K562 (cell line): ENCODE results near the gene PREP. TPM values are rescaled to one million over a fixed set of nuclear protein-coding genes. Genes with fewer than 3 reads are reported as not detected.

Experiments used
- ATAC-seq: fragments of 200-7000 bp; cut with Tn5 transposase; 3 replicates; pipeline ENCODE4 v1.9.1; 2020; ENCODE audit warnings: moderate library complexity
- BruUV-seq: library from RNA; stranded (reverse); fragments of 400-500 nt; replicated peaks from 2 replicates; lab custom pipeline; 2021; lab: Mats Ljungman, UMichigan
- CTCF ChIA-PET: fragments of 300-600 bp; formaldehyde crosslinking; extraction: SDS; loops from one replicate; lab custom pipeline; 2021; ENCODE audit warnings: low intra/inter-chr PET ratio; lab: Yijun Ruan, JAX
- POLR2A ChIA-PET: fragments of 300-600, 350-650 bp; sonication (Branson Sonifier 250); formaldehyde crosslinking; extraction: SDS; loops from one replicate; lab custom pipeline; 2021; ENCODE audit warnings: antibody characterized with exemption, inconsistent platforms; lab: Yijun Ruan, JAX
- DNase-seq, 4 experiments: peaks; one replicate each; pipeline versions ENCODE4 v3.0.0 to v3.0.0-alpha.2; 2011 to 2018; ENCODE audit warnings: low spot score in 3 of 4, mixed read lengths in 3 of 4; ENCODE audit errors: extremely low read depth in 1 of 4
- FAIRE-seq: peaks from 2 replicates; lab custom pipeline; 2011; peaks lifted over from hg19 to GRCh38; lab: Jason Lieb, UNC
- H2AFZ ChIP-seq: 2 replicates; pipeline ENCODE4 v1.6.0; 2011; ENCODE audit warnings: low read depth, low read length, control low read depth, inconsistent platforms
- H3K27ac ChIP-seq: fragments of 200-600 bp; 3 replicates; pipeline ENCODE4 v1.8.0; 2011; ENCODE audit warnings: low read depth, mild to moderate bottlenecking, control low read depth, inconsistent platforms, low read length, moderate library complexity, mixed read lengths; ENCODE audit errors: extremely low read depth
- H3K27me3 ChIP-seq, 2 experiments: fragments of 300-600 bp in 1 of 2; 2 replicates in 1 of 2; 3 replicates in 1 of 2; pipeline versions ENCODE4 v1.6.0 to v1.8.0; 2011; ENCODE audit warnings: inconsistent platforms in 2 of 2, low read length in 2 of 2, mild to moderate bottlenecking in 1 of 2, mixed read lengths in 1 of 2, moderate library complexity in 1 of 2; ENCODE audit not compliant: control insufficient read depth in 2 of 2, insufficient read depth in 2 of 2
- H3K36me3 ChIP-seq: fragments of 300-600 bp; 3 replicates; pipeline ENCODE4 v1.8.0; 2011; ENCODE audit warnings: mild to moderate bottlenecking, low read length, inconsistent platforms; ENCODE audit not compliant: control insufficient read depth, insufficient read depth
- H3K4me1 ChIP-seq, 2 experiments: fragments of 200-600 bp in 1 of 2; replicated peaks in 1 of 2; 2 replicates in 1 of 2; 3 replicates in 1 of 2; pipeline versions ENCODE4 v1.5.1 to v1.8.0; 2011; ENCODE audit warnings: inconsistent platforms in 2 of 2, low read length in 2 of 2, mild to moderate bottlenecking in 1 of 2, mixed read lengths in 1 of 2, moderate library complexity in 1 of 2; ENCODE audit not compliant: control insufficient read depth in 2 of 2, insufficient read depth in 2 of 2
- H3K4me2 ChIP-seq: 2 replicates; pipeline ENCODE4 v1.6.1; 2011; ENCODE audit warnings: low read length, control low read depth, inconsistent platforms, mixed read lengths; ENCODE audit not compliant: insufficient read depth
- H3K4me3 ChIP-seq: fragments of 200-600 bp; sonication (generic), shearing (Covaris generic); 2 replicates; pipeline ENCODE4 v1.5.1; 2016; ENCODE audit warnings: control low read depth, inconsistent platforms
- H3K79me2 ChIP-seq: fragments of 200-600 bp; 3 replicates; pipeline ENCODE4 v1.8.0; 2011; ENCODE audit warnings: low read length, inconsistent platforms; ENCODE audit not compliant: control insufficient read depth, insufficient read depth
- H3K9ac ChIP-seq, 2 experiments: 2 replicates each; pipeline versions ENCODE4 v1.6.0 to v1.6.1; 2011; ENCODE audit warnings: low read depth in 2 of 2, low read length in 2 of 2, control low read depth in 1 of 2, inconsistent platforms in 1 of 2, mild to moderate bottlenecking in 1 of 2, mixed read lengths in 1 of 2; ENCODE audit not compliant: insufficient read depth in 1 of 2
- H3K9me1 ChIP-seq: one replicate; pipeline ENCODE4 v1.6.0; 2011; ENCODE audit warnings: inconsistent platforms, mild to moderate bottlenecking, low read length, moderate library complexity; ENCODE audit not compliant: control insufficient read depth, insufficient read depth
- H3K9me3 ChIP-seq: replicated peaks from 2 replicates; pipeline ENCODE4 v1.5.1; 2011; ENCODE audit warnings: low read depth, low read length, inconsistent platforms; ENCODE audit not compliant: control insufficient read depth, insufficient read depth
- H4K20me1 ChIP-seq: replicated peaks from 2 replicates; pipeline ENCODE4 v1.6.1; 2011; ENCODE audit warnings: low read length, inconsistent platforms, mixed read lengths; ENCODE audit not compliant: control insufficient read depth, insufficient read depth
- BDP1 ChIP-seq: IDR thresholded peaks from 3 replicates; pipeline ENCODE4 v1.6.1; 2011; ENCODE audit not compliant: insufficient read length, insufficient read depth
- CEBPB ChIP-seq: fragments of 450-650 bp; IDR thresholded peaks from 2 replicates; pipeline ENCODE4 v1.6.1; 2016; ENCODE audit warnings: missing genetic modification characterization, missing compliant biosample characterization
- CEBPG ChIP-seq, 3 experiments: fragments of 200-800 bp in 1 of 3; sonication (Bioruptor generic) in 1 of 3; sonication (generic) in 1 of 3; formaldehyde crosslinking in 1 of 3; IDR thresholded peaks in 2 of 3; conservative IDR thresholded peaks in 1 of 3; 2 replicates each; pipeline versions ENCODE4 v1.6.1 to v1.8.0; 2016 to 2022; ENCODE audit warnings: missing compliant biosample characterization in 2 of 3, missing genetic modification characterization in 2 of 3, mild to moderate bottlenecking in 1 of 3, missing genetic modification reagents in 1 of 3
- COPS2 ChIP-seq: fragments of 450-650 bp; conservative IDR thresholded peaks from 2 replicates; pipeline ENCODE4 v1.6.1; 2016; ENCODE audit warnings: mild to moderate bottlenecking, moderate library complexity
- HDAC6 ChIP-seq: IDR thresholded peaks from 2 replicates; pipeline ENCODE4 v1.6.1; 2012; ENCODE audit warnings: low read depth, mild to moderate bottlenecking, control low read depth, inconsistent platforms, low read length, moderate library complexity
- HOXB6 ChIP-seq: fragments of 250-450 bp; sonication (Bioruptor Pico); IDR thresholded peaks from 2 replicates; pipeline ENCODE4 v1.5.1; 2022; ENCODE audit warnings: mild to moderate bottlenecking, borderline replicate concordance
- MCM2 ChIP-seq: fragments of 450-650 bp; IDR thresholded peaks from 2 replicates; pipeline ENCODE4 v1.6.1; 2017; ENCODE audit warnings: low read depth, mild to moderate bottlenecking
- NFIC ChIP-seq: fragments of 450-650 bp; IDR thresholded peaks from 2 replicates; pipeline ENCODE4 v1.6.1; 2017; ENCODE audit warnings: mild to moderate bottlenecking, inconsistent platforms
- RAD51 ChIP-seq: fragments of 450-650 bp; IDR thresholded peaks from 2 replicates; pipeline ENCODE4 v1.7.1; 2016; ENCODE audit warnings: low read depth, mild to moderate bottlenecking, borderline replicate concordance
- RHOXF2B ChIP-seq: fragments of 250-450 bp; sonication (Bioruptor Pico); conservative IDR thresholded peaks from 2 replicates; pipeline ENCODE4 v1.5.1; 2021
- SIX5 ChIP-seq, 2 experiments: IDR thresholded peaks; 2 replicates each; pipeline ENCODE4 v1.6.1; 2011; ENCODE audit warnings: low read length in 2 of 2, borderline replicate concordance in 1 of 2, low read depth in 1 of 2, mild to moderate bottlenecking in 1 of 2, moderate library complexity in 1 of 2; ENCODE audit not compliant: insufficient read depth in 1 of 2
- TAF9B ChIP-seq: fragments of 450-650 bp; IDR thresholded peaks from 2 replicates; pipeline ENCODE4 v1.6.1; 2018; ENCODE audit warnings: mild to moderate bottlenecking; ENCODE audit not compliant: partially characterized antibody
- TCF3 ChIP-seq: sonication (generic); formaldehyde crosslinking; IDR thresholded peaks from 2 replicates; pipeline ENCODE4 v1.4.0; 2020; ENCODE audit warnings: mild to moderate bottlenecking, missing genetic modification reagents
- U2AF2 ChIP-seq: fragments of 200-400 bp; formaldehyde crosslinking; optimal IDR thresholded peaks from 2 replicates; pipeline ENCODE3; 2017; ENCODE audit warnings: low read depth, mild to moderate bottlenecking, low read length
- ZNF584 ChIP-seq: fragments of 200-800 bp; sonication (Bioruptor generic); IDR thresholded peaks from 2 replicates; pipeline ENCODE4 v1.6.1; 2016; ENCODE audit warnings: low read depth, mild to moderate bottlenecking, missing genetic modification characterization, missing compliant biosample characterization
- ZNF778 ChIP-seq: fragments of 450-650 bp; formaldehyde crosslinking; IDR thresholded peaks from 2 replicates; pipeline ENCODE4 v1.4.0; 2020; ENCODE audit warnings: mild to moderate bottlenecking, moderate library complexity
- WGBS: fragments of 100-300 bp; shearing (Covaris generic); methylation state at CpG from one replicate; pipeline ENCODE4 v1.1.6; 2016; ENCODE audit warnings: low coverage, mixed read lengths; ENCODE audit not compliant: insufficient coverage; ENCODE audit errors: missing lambda C conversion rate; 5-methylcytosine and 5-hydroxymethylcytosine counted together
- in situ Hi-C: fragments of 300-500 bp; cut with MboI; formaldehyde crosslinking; loops from 4 replicates; pipeline ENCODE4 v1.15.0; 2018; ENCODE audit warnings: inconsistent platforms, mixed read lengths
- intact Hi-C: fragments of 100-400 bp; cut with micrococcal nuclease; formaldehyde crosslinking; loops from 2 replicates; pipeline ENCODE4 v1.14.2; 2022
- polyA plus RNA-seq, 8 experiments: library from polyadenylated mRNA; depleted of rRNA in 4 of 8; stranded (reverse) in 5 of 8; unstranded in 3 of 8; fragments of >200 nt; fragmentation: Nextera tagmentation in 2 of 8; fragmentation: Illumina TruSeq in 1 of 8; extraction: Ambion mirVana in 2 of 8; extraction: Trizol in 1 of 8; gene quantifications; 2 replicates each; pipeline versions ENCODE4 v1.2.1 to v1.2.3, GENCODE V29; 2011 to 2014; ENCODE audit warnings: inconsistent platforms in 1 of 8, missing spikeins in 1 of 8
- total RNA-seq, 7 experiments: library from RNA; depleted of rRNA in 6 of 7; stranded (reverse); fragments of >200 nt in 6 of 7; fragmentation: Illumina TruSeq in 2 of 7; extraction: Trizol in 2 of 7; gene quantifications; 2 replicates each; pipeline versions ENCODE4 v1.2.1 to v1.2.3, GENCODE V29; 2011 to 2021; ENCODE audit warnings: low replicate concordance in 1 of 7
- TF ChIP-seq, protein P1 (sequence below): sonication (generic); formaldehyde crosslinking; IDR thresholded peaks from 2 replicates; pipeline ENCODE4 v1.8.0; 2023; ENCODE audit warnings: missing genetic modification reagents, mild to moderate bottlenecking, borderline replicate concordance

The PREP gene
- total and polyA plus RNA-seq, 9 of the 15 experiments (the other 6 are each of a cell fraction or from before 2014, with no cell fraction given), result 14.1 to 60.8 (median 28.3) TPM

- DNase-seq (no peak), FAIRE-seq (no peak), ATAC-seq (no peak)
- no peaks in the 10 kb centered on the region for H4K20me1 ChIP-seq
- no TSS peak for BruUV-seq
- no peak overlapping the region for H3K27ac ChIP-seq
- TF ChIP-seq TAF9B, result no peak
- no peak for TF ChIP-seq RAD51
- TF ChIP-seq HOXB6 (CRISPR knock-in tag), result no peak
- TF ChIP-seq CEBPG (CRISPR knock-in tag; IDR thresholded peaks at IDR 0.05), result no peak
- TF ChIP-seq CEBPG (tag; conservative IDR thresholded peaks at IDR 0.05 in 1 of 2, IDR thresholded peaks at IDR 0.05 in 1 of 2), result no peak
- no peak for TF ChIP-seq NFIC
- TF ChIP-seq CEBPB (tag), result no peak
- TF ChIP-seq MCM2, result no peak
- no peak for TF ChIP-seq SIX5 (IDR thresholded peaks at IDR 0.05; ENCODE audit: borderline replicate concordance in 1 of 2, insufficient read depth in 1 of 2, low read depth in 1 of 2, low read length in 2 of 2)
- no peak for TF ChIP-seq ZNF584 (CRISPR knock-in tag)
- no peak for TF ChIP-seq BDP1
- TF ChIP-seq HDAC6, result no peak
- TF ChIP-seq TCF3, result no peak
- no peak for TF ChIP-seq ZNF778
- no peak for TF ChIP-seq RHOXF2B
- no peak for TF ChIP-seq U2AF2
- no peak for TF ChIP-seq COPS2
- TF ChIP-seq, protein P1, sequence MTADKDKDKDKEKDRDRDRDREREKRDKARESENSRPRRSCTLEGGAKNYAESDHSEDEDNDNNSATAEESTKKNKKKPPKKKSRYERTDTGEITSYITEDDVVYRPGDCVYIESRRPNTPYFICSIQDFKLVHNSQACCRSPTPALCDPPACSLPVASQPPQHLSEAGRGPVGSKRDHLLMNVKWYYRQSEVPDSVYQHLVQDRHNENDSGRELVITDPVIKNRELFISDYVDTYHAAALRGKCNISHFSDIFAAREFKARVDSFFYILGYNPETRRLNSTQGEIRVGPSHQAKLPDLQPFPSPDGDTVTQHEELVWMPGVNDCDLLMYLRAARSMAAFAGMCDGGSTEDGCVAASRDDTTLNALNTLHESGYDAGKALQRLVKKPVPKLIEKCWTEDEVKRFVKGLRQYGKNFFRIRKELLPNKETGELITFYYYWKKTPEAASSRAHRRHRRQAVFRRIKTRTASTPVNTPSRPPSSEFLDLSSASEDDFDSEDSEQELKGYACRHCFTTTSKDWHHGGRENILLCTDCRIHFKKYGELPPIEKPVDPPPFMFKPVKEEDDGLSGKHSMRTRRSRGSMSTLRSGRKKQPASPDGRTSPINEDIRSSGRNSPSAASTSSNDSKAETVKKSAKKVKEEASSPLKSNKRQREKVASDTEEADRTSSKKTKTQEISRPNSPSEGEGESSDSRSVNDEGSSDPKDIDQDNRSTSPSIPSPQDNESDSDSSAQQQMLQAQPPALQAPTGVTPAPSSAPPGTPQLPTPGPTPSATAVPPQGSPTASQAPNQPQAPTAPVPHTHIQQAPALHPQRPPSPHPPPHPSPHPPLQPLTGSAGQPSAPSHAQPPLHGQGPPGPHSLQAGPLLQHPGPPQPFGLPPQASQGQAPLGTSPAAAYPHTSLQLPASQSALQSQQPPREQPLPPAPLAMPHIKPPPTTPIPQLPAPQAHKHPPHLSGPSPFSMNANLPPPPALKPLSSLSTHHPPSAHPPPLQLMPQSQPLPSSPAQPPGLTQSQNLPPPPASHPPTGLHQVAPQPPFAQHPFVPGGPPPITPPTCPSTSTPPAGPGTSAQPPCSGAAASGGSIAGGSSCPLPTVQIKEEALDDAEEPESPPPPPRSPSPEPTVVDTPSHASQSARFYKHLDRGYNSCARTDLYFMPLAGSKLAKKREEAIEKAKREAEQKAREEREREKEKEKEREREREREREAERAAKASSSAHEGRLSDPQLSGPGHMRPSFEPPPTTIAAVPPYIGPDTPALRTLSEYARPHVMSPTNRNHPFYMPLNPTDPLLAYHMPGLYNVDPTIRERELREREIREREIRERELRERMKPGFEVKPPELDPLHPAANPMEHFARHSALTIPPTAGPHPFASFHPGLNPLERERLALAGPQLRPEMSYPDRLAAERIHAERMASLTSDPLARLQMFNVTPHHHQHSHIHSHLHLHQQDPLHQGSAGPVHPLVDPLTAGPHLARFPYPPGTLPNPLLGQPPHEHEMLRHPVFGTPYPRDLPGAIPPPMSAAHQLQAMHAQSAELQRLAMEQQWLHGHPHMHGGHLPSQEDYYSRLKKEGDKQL (CRISPR knock-in tag), result no peak
- no peaks in the 10 kb centered on the region for H3K9me1 ChIP-seq
- 75% methylated on average over 1 of the region's 1 CpG for WGBS
- H3K4me2 ChIP-seq, result no peak overlapping the region
- POLR2A ChIA-PET, result no interaction called here
- no peak overlapping the region for H3K9ac ChIP-seq
- CTCF ChIA-PET, result no interaction called here
- no peak overlapping the region for H3K4me3 ChIP-seq
- peaks cover 74% of the 10 kb centered on the region for H3K36me3 ChIP-seq
- H3K9me3 ChIP-seq, result no peaks in the 10 kb centered on the region
- H3K27me3 ChIP-seq, result no peaks in the 10 kb centered on the region
- intact Hi-C loops (no loop called here), in situ Hi-C loops (no loop called here)
- H2AFZ ChIP-seq, result no peak overlapping the region
- no peaks in the 10 kb centered on the region for H3K4me1 ChIP-seq
- no peaks in the 10 kb centered on the region for H3K79me2 ChIP-seq
These were observed 82.6 kb downstream of the PREP start for GRCh38 chr6:105320271-105320670.
